HepG2 (cell line): ENCODE results near the gene VEZF1. TPM values are rescaled to one million over a fixed set of nuclear protein-coding genes. Genes with fewer than 3 reads are reported as not detected.

ENCODE experiments used
- ATAC-seq: fragments of 200-7000 bp; cut with Tn5 transposase; 3 replicates; pipeline ENCODE4 v1.9.1; 2020; ENCODE audit warnings: mild to moderate bottlenecking, moderate library complexity
- BruUV-seq: library from RNA; stranded (reverse); fragments of 400-500 nt; replicated peaks from 2 replicates; lab custom pipeline; 2021; lab: Mats Ljungman, UMichigan
- CTCF ChIA-PET: fragments of 300-600 bp; formaldehyde crosslinking; extraction: SDS; loops from one replicate; lab custom pipeline; 2021; ENCODE audit warnings: low total read pairs, inconsistent platforms, low intra/inter-chr PET ratio; lab: Yijun Ruan, JAX
- POLR2A ChIA-PET: fragments of 350-600 bp; sonication (Branson Sonifier 250); formaldehyde crosslinking; loops from one replicate; lab custom pipeline; 2020; ENCODE audit warnings: antibody characterized with exemption, inconsistent platforms; lab: Yijun Ruan, JAX
- DNase-seq: peaks from one replicate; pipeline ENCODE4 v3.0.0-alpha.2; 2015; ENCODE audit warnings: low spot score
- FAIRE-seq: peaks from 3 replicates; lab custom pipeline; 2011; peaks lifted over from hg19 to GRCh38; lab: Jason Lieb, UNC
- H2AFZ ChIP-seq: one replicate; pipeline ENCODE4 v1.6.1; 2011; ENCODE audit warnings: low read length, inconsistent platforms
- H3K27ac ChIP-seq: fragments of 300-600 bp; 3 replicates; pipeline ENCODE4 v1.8.0; 2011; ENCODE audit warnings: mixed run types, mild to moderate bottlenecking, mixed read lengths, low read length, inconsistent platforms; ENCODE audit not compliant: insufficient read depth; ENCODE audit errors: extremely low read length
- H3K27me3 ChIP-seq, 2 experiments: fragments of 200-600 bp in 1 of 2; 2 replicates in 1 of 2; 3 replicates in 1 of 2; pipeline versions ENCODE4 v1.6.0 to v1.8.0; 2011; ENCODE audit warnings: low read length in 2 of 2, mild to moderate bottlenecking in 2 of 2, moderate library complexity in 2 of 2, inconsistent platforms in 1 of 2; ENCODE audit not compliant: insufficient read depth in 2 of 2, control insufficient read depth in 1 of 2
- H3K36me3 ChIP-seq, 2 experiments: fragments of 200-600 bp in 1 of 2; replicated peaks in 1 of 2; 2 replicates in 1 of 2; 3 replicates in 1 of 2; pipeline versions ENCODE4 v1.5.1 to v1.8.0; 2011; ENCODE audit warnings: low read length in 2 of 2, inconsistent platforms in 1 of 2; ENCODE audit not compliant: insufficient read depth in 2 of 2, control insufficient read depth in 1 of 2
- H3K4me1 ChIP-seq: 2 replicates; pipeline ENCODE4 v1.5.1; 2012; ENCODE audit warnings: low read length, inconsistent platforms; ENCODE audit not compliant: insufficient read depth
- H3K4me2 ChIP-seq: 2 replicates; pipeline ENCODE4 v1.6.0; 2011; ENCODE audit warnings: low read depth, low read length, inconsistent platforms
- H3K4me3 ChIP-seq, 3 experiments: fragments of 200-600 bp in 1 of 3; sonication (generic), shearing (Covaris generic) in 1 of 3; replicated peaks in 1 of 3; 2 replicates each; pipeline ENCODE4 v1.5.1; 2011 to 2016; ENCODE audit warnings: low read length in 3 of 3, inconsistent platforms in 2 of 3, low read depth in 2 of 3, mild to moderate bottlenecking in 2 of 3, control low read depth in 1 of 3, mixed read lengths in 1 of 3; ENCODE audit not compliant: insufficient read depth in 1 of 3
- H3K79me2 ChIP-seq: one replicate; pipeline ENCODE4 v1.6.1; 2011; ENCODE audit warnings: low read length, inconsistent platforms; ENCODE audit not compliant: insufficient read depth
- H3K9ac ChIP-seq: 2 replicates; pipeline ENCODE4 v1.6.0; 2011; ENCODE audit warnings: mild to moderate bottlenecking, low read depth, low read length, inconsistent platforms; ENCODE audit not compliant: insufficient read depth
- H3K9me3 ChIP-seq: 2 replicates; pipeline ENCODE4 v1.5.1; 2012; ENCODE audit warnings: mild to moderate bottlenecking, low read length
- H4K20me1 ChIP-seq: 2 replicates; pipeline ENCODE4 v1.6.0; 2011; ENCODE audit warnings: inconsistent platforms, mild to moderate bottlenecking, low read length, moderate library complexity; ENCODE audit not compliant: insufficient read depth
- ATF7-NPFF ChIP-seq: sonication (generic); formaldehyde crosslinking; IDR thresholded peaks from 2 replicates; pipeline ENCODE4 v1.8.1; 2023; ENCODE audit warnings: mild to moderate bottlenecking, low read depth, missing genetic modification reagents, moderate library complexity
- CHCHD3 ChIP-seq: sonication (generic); formaldehyde crosslinking; IDR thresholded peaks from 2 replicates; pipeline ENCODE4 v1.8.0; 2022; ENCODE audit warnings: mild to moderate bottlenecking, missing genetic modification reagents, moderate library complexity
- HIC2 ChIP-seq: sonication (generic); formaldehyde crosslinking; IDR thresholded peaks from 2 replicates; pipeline ENCODE4 v1.9.0; 2022; ENCODE audit warnings: low read depth, missing genetic modification reagents
- HOXD1 ChIP-seq: sonication (generic); formaldehyde crosslinking; IDR thresholded peaks from 2 replicates; pipeline ENCODE4 v1.5.0; 2020; ENCODE audit warnings: missing genetic modification reagents
- IRF9 ChIP-seq: sonication (generic); formaldehyde crosslinking; IDR thresholded peaks from 2 replicates; pipeline ENCODE4 v1.8.0; 2022; ENCODE audit warnings: missing genetic modification reagents, mild to moderate bottlenecking, borderline replicate concordance
- KAT7 ChIP-seq: IDR thresholded peaks from 2 replicates; pipeline ENCODE4 v1.6.1; 2018; ENCODE audit warnings: borderline replicate concordance, missing compliant biosample characterization
- MAFF ChIP-seq: IDR thresholded peaks from 2 replicates; pipeline ENCODE4 v1.6.1; 2011; ENCODE audit warnings: low read depth, low read length, improper control_type of control experiment
- NR0B2 ChIP-seq: sonication (generic); formaldehyde crosslinking; IDR thresholded peaks from 2 replicates; pipeline ENCODE4 v1.4.0; 2020; ENCODE audit warnings: mild to moderate bottlenecking, missing genetic modification reagents
- PATZ1 ChIP-seq: sonication (generic); formaldehyde crosslinking; IDR thresholded peaks from 2 replicates; pipeline ENCODE4 v1.4.0; 2020; ENCODE audit warnings: missing genetic modification reagents
- SMAD1 ChIP-seq: sonication (generic); formaldehyde crosslinking; IDR thresholded peaks from 2 replicates; pipeline ENCODE4 v1.4.0; 2020; ENCODE audit warnings: missing genetic modification reagents, low read depth, mild to moderate bottlenecking, borderline replicate concordance
- ZBTB26 ChIP-seq: IDR thresholded peaks from 2 replicates; pipeline ENCODE4 v1.6.1; 2016; ENCODE audit warnings: missing compliant biosample characterization, missing genetic modification reagents, borderline replicate concordance
- ZNF232 ChIP-seq: sonication (generic); formaldehyde crosslinking; IDR thresholded peaks from 2 replicates; pipeline ENCODE4 v1.4.0; 2020; ENCODE audit warnings: missing genetic modification reagents, borderline replicate concordance
- ZNF3 ChIP-seq: IDR thresholded peaks from 2 replicates; pipeline ENCODE4 v1.7.0; 2017; ENCODE audit warnings: inconsistent platforms
- ZNF326 ChIP-seq: sonication (generic); formaldehyde crosslinking; IDR thresholded peaks from 2 replicates; pipeline ENCODE4 v1.4.0; 2020; ENCODE audit warnings: missing genetic modification reagents, borderline replicate concordance
- ZNF513 ChIP-seq: sonication (generic); formaldehyde crosslinking; conservative IDR thresholded peaks from 2 replicates; pipeline ENCODE4 v1.5.0; 2020; ENCODE audit warnings: missing genetic modification reagents
- ZNF564 ChIP-seq: sonication (generic); formaldehyde crosslinking; IDR thresholded peaks from 2 replicates; pipeline ENCODE4 v1.8.1; 2023; ENCODE audit warnings: mild to moderate bottlenecking, missing genetic modification reagents
- WGBS: methylation state at CpG from one replicate; pipeline ENCODE4 v1.1.6; 2017; ENCODE audit warnings: low lambda C conversion rate; 5-methylcytosine and 5-hydroxymethylcytosine counted together
- in situ Hi-C: cut with HindIII; loops from 2 replicates; pipeline ENCODE4 v1.10.0; 2017; ENCODE audit warnings: low pct_unique_long_range_greater_than_20kb; ENCODE audit not compliant: extremely low pct_ligation_motif_present
- intact Hi-C: fragments of 100-400 bp; cut with micrococcal nuclease; formaldehyde crosslinking; loops from one replicate; pipeline ENCODE4 v1.10.0; 2022; ENCODE audit not compliant: unreplicated experiment
- polyA plus RNA-seq, 8 experiments: library from polyadenylated mRNA; depleted of rRNA in 3 of 8; stranded (reverse) in 7 of 8; unstranded in 1 of 8; fragments of >200 nt; fragmentation: Illumina TruSeq in 4 of 8; extraction: Trizol in 4 of 8; gene quantifications; 2 replicates each; pipeline versions ENCODE4 v1.2.1 to v1.2.3, GENCODE V29; 2011 to 2016; ENCODE audit warnings: low read depth in 4 of 8, missing spikeins in 1 of 8, mixed read lengths in 1 of 8; ENCODE audit not compliant: insufficient read depth in 1 of 8
- total RNA-seq, 5 experiments: library from RNA; depleted of rRNA; stranded (reverse); fragments of >200 nt; fragmentation: Illumina TruSeq; extraction: Trizol; gene quantifications; 2 replicates each; pipeline ENCODE4 v1.2.3, GENCODE V29; 2016; ENCODE audit warnings: low read depth in 1 of 5

VEZF1 gene
- total and polyA plus RNA-seq, 2 of the 13 experiments (the other 11 are each of a cell fraction or from before 2014, with no cell fraction given) = 45.9 to 49.7 TPM

GRCh38 chr17:57949649-57950048 is 38.4 kb downstream of the VEZF1 start:
- no peak for TF ChIP-seq ZNF513 (CRISPR knock-in tag)
- TF ChIP-seq IRF9 (CRISPR knock-in tag) = no peak; the same call in 1 of the 2 replicates
- TF ChIP-seq MAFF = no peak
- no peak for TF ChIP-seq ZNF232 (CRISPR knock-in tag)
- no peak for TF ChIP-seq CHCHD3
- TF ChIP-seq HIC2 (CRISPR knock-in tag) = no peak
- TF ChIP-seq ATF7-NPFF (CRISPR knock-in tag) = no peak
- no peak for TF ChIP-seq ZNF3
- TF ChIP-seq PATZ1 = no peak
- no peak for TF ChIP-seq SMAD1
- no peak for TF ChIP-seq ZBTB26 (CRISPR knock-in tag)
- TF ChIP-seq ZNF326 (CRISPR knock-in tag) = no peak
- TF ChIP-seq NR0B2 = no peak
- no peak for TF ChIP-seq ZNF564 (CRISPR knock-in tag)
- TF ChIP-seq HOXD1 = no peak
- no peak for TF ChIP-seq KAT7
- H4K20me1 ChIP-seq = no peaks in the 10 kb centered on the region
- H2AFZ ChIP-seq = no peak overlapping the region
- no TSS peak for BruUV-seq
- no peaks in the 10 kb centered on the region for H3K9me3 ChIP-seq
- H3K4me1 ChIP-seq = peaks cover 90% of the 10 kb centered on the region
- ATAC-seq (no peak), DNase-seq (no peak), FAIRE-seq (no peak)
- CTCF ChIA-PET = no interaction called here
- no peaks in the 10 kb centered on the region for H3K27me3 ChIP-seq
- 98% methylated on average over 5 of the region's 5 CpGs for WGBS
- no peaks in the 10 kb centered on the region for H3K36me3 ChIP-seq
- H3K9ac ChIP-seq = no peak overlapping the region
- intact Hi-C loops = no loop called here
- POLR2A ChIA-PET = interaction anchor here (1.5 kb wide), 1 partner anchor 39 kb away, joined by 6 read pairs; the partner anchor contains the start of gene VEZF1
- no peak overlapping the region for H3K4me2 ChIP-seq
- no peak overlapping the region for H3K4me3 ChIP-seq
- in situ Hi-C loops = loop anchor here (5.0 kb wide), 1 partner anchor 42 kb away; no protein-coding TSS in a partner anchor
- no peaks in the 10 kb centered on the region for H3K79me2 ChIP-seq
- H3K27ac ChIP-seq = no peak overlapping the region
